Measurements from ENCODE around the gene TSNAXIP1.

The TSNAXIP1 gene

DNA sequence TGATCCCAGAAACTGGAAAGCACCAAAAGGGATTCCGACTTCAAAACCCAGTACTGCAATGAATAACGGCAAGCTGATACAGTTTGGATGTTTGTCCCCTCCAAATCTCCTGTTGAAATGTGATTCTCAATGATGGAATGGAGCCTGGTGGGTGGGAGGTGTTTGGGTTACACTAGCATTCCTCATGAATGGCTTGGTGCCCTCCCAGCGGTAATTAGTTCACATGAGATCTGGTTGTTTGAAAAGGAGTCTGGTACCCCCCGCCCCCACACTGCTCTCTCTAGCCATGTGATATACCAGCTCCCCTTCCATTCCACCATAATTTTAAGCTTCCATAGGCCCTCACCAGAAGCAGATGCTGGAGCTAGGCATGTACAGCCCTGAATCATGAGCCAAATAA, 40.4 kb upstream of the TSNAXIP1 start:
- H3K4me3 ChIP-seq (ENCODE audit: severe bottlenecking): no peak overlapping the region
- TF ChIP-seq, protein P1, sequence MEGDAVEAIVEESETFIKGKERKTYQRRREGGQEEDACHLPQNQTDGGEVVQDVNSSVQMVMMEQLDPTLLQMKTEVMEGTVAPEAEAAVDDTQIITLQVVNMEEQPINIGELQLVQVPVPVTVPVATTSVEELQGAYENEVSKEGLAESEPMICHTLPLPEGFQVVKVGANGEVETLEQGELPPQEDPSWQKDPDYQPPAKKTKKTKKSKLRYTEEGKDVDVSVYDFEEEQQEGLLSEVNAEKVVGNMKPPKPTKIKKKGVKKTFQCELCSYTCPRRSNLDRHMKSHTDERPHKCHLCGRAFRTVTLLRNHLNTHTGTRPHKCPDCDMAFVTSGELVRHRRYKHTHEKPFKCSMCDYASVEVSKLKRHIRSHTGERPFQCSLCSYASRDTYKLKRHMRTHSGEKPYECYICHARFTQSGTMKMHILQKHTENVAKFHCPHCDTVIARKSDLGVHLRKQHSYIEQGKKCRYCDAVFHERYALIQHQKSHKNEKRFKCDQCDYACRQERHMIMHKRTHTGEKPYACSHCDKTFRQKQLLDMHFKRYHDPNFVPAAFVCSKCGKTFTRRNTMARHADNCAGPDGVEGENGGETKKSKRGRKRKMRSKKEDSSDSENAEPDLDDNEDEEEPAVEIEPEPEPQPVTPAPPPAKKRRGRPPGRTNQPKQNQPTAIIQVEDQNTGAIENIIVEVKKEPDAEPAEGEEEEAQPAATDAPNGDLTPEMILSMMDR (IDR thresholded peaks at IDR 0.05; ENCODE audit: poor library complexity, severe bottlenecking): no peak
- H3K9me3 ChIP-seq (ENCODE audit: severe bottlenecking): no peaks in the 10 kb centered on the region
- no peak for ATAC-seq (ENCODE audit: low read depth)
- H3K4me1 ChIP-seq (ENCODE audit: insufficient read depth, poor library complexity, severe bottlenecking): peaks cover 9% of the 10 kb centered on the region
- no peaks in the 10 kb centered on the region for H3K27me3 ChIP-seq (ENCODE audit: insufficient read depth, poor library complexity, severe bottlenecking)
- no peak overlapping the region for H3K27ac ChIP-seq (ENCODE audit: poor library complexity, severe bottlenecking)
- no peak for DNase-seq (ENCODE audit: low spot score)
- peaks cover 7% of the 10 kb centered on the region; the same call in 1 of the 2 replicates for H3K36me3 ChIP-seq (ENCODE audit: low read depth)

- Histone ChIP-seq H3K9me3 (ENCODE audit: severe bottlenecking) (no peaks in the 10 kb centered on the region), H3K27me3 (ENCODE audit: insufficient read depth, poor library complexity, severe bottlenecking) (no peaks in the 10 kb centered on the region), H3K27ac (ENCODE audit: poor library complexity, severe bottlenecking) (no peak overlapping the region), H3K4me1 (ENCODE audit: insufficient read depth, poor library complexity, severe bottlenecking) (peaks cover 14% of the 10 kb centered on the region), H3K4me3 (ENCODE audit: severe bottlenecking) (no peak overlapping the region), H3K36me3 (ENCODE audit: low read depth) (peaks cover 11% of the 10 kb centered on the region; the same call in 1 of the 2 replicates)
- ATAC-seq (ENCODE audit: low read depth): peak; percentile 61; the same call in 2 of the 3 replicates
- no peak for DNase-seq (ENCODE audit: low spot score)
- TF ChIP-seq, protein P1 (IDR thresholded peaks at IDR 0.05; ENCODE audit: poor library complexity, severe bottlenecking): no peak
Observed at GRCh38 chr16:67767953-67768352, 38.7 kb upstream of the TSNAXIP1 start.

DNA sequence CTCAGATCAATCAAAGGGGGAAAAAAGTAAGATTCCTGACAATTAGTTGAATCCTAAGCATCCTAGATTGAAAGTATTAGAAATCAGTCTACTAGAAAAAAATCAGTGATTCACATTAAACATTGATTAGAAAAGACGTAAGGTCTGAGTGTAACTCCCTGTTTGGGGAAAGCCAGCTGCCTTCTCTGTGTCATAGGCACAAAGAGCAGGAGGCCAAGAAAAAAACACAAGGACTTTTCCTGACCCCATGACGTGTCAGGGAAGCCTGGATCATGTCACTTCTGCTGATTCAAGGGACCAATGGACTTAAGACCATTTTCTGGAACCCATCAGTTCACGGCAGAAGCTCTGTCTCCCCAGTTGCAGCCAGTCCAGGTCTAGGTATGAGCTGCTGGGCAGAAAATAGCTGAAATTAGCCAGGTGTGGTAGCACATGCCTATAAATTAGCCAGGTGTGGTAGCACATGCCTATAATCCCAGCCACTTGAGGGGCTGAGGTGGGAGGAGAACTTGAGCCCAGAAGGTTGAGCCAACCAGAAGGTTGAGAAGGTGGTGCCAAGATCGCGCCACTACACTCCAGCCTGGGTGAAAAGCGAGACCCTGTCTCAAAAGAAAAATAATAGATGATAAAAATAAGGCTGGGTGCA, 36.2 kb upstream of the TSNAXIP1 start:
- peaks cover 2% of the 10 kb centered on the region for H3K9me3 ChIP-seq (ENCODE audit: severe bottlenecking)
- TF ChIP-seq, protein P1 (IDR thresholded peaks at IDR 0.05; ENCODE audit: poor library complexity, severe bottlenecking): no peak
- H3K4me3 ChIP-seq (ENCODE audit: severe bottlenecking): no peak overlapping the region
- peaks cover 11% of the 10 kb centered on the region; the same call in 1 of the 2 replicates for H3K36me3 ChIP-seq (ENCODE audit: low read depth)
- DNase-seq (ENCODE audit: low spot score): no peak
- H3K27me3 ChIP-seq (ENCODE audit: insufficient read depth, poor library complexity, severe bottlenecking): no peaks in the 10 kb centered on the region
- H3K27ac ChIP-seq (ENCODE audit: poor library complexity, severe bottlenecking): no peak overlapping the region
- H3K4me1 ChIP-seq (ENCODE audit: insufficient read depth, poor library complexity, severe bottlenecking): peaks cover 14% of the 10 kb centered on the region
- ATAC-seq (ENCODE audit: low read depth): no peak

- no peak overlapping the region for H3K4me3 ChIP-seq (ENCODE audit: severe bottlenecking)
- ATAC-seq (ENCODE audit: low read depth): no peak
- peaks cover 13% of the 10 kb centered on the region for H3K4me1 ChIP-seq (ENCODE audit: insufficient read depth, poor library complexity, severe bottlenecking)
- H3K27ac ChIP-seq (ENCODE audit: poor library complexity, severe bottlenecking): no peak overlapping the region
- TF ChIP-seq, protein P1 (IDR thresholded peaks at IDR 0.05; ENCODE audit: poor library complexity, severe bottlenecking): no peak
- peaks cover 2% of the 10 kb centered on the region for H3K9me3 ChIP-seq (ENCODE audit: severe bottlenecking)
- no peak for DNase-seq (ENCODE audit: low spot score)
- peaks cover 11% of the 10 kb centered on the region; the same call in 1 of the 2 replicates for H3K36me3 ChIP-seq (ENCODE audit: low read depth)
- no peaks in the 10 kb centered on the region for H3K27me3 ChIP-seq (ENCODE audit: insufficient read depth, poor library complexity, severe bottlenecking)
Observed at GRCh38 chr16:67773099-67773498, 33.6 kb upstream of the TSNAXIP1 start.
